ENCODE measurements around the gene DLG2.
A peak's percentile ranks its signal among the peaks of the same experiment; 100 is the strongest.

DNA sequence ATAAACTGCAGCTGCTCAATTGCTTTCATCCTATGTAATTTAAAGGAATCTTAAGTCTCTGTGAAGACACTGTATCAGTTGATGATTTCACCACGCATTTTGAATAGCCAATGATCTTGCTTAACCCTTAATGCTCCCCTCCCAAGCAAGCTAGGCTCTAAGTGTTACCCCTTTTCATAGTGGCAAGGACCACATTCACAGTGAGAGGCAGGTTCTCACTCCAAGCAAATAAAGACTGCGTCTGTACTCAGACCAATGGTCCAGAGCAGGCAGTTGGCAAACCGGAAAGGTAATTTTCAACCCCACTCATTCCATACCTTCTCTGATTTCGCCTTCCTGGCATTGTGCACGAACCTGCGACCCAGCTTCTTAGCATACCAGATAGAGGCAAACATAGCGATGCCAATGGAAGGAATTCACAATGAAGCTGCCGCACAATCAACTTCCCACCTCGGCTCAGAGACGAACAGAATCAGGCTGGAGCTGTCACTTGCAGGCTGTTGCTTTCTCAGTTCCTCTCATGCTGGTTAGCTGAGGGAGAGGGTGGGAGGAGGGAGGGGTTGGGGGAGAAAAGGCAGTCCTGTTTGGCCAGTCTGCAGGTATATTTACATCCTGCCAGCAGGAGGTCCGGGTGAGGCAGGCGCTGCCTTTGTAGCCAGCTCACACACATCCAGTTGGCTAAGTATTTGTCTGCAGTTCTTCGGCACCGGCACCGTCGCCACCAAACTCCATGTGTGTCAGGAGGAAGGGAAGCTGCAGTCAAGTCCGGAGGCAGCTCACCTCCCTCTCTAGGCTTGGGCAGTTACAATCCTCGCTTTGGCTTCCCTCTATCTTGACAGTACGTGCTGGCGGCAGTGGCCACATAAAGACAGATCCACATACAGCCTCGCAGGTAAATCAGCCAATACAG is 1189.8 kb downstream of the DLG2 start:
- TF ChIP-seq KDM1A (IDR thresholded peaks at IDR 0.05; ENCODE audit: borderline replicate concordance, low read length) (no peak), JUND (IDR thresholded peaks at IDR 0.05; ENCODE audit: low read length) (no peak), E2F6 (IDR thresholded peaks at IDR 0.05) (0 out of 2 replicates have a peak, but pooled peaks have one; percentile 21), EZH2 (IDR thresholded peaks at IDR 0.05; ENCODE audit: low read depth, low read length, severe bottlenecking) (no peak), POLR2A (IDR thresholded peaks at IDR 0.05; ENCODE audit: control extremely low read depth in 1 of 2, low read depth in 2 of 2, low read length in 2 of 2) (0 out of 3 replicates have a peak, but pooled peaks of 1 of the 2 experiments have one; percentile 38), SP1 (IDR thresholded peaks at IDR 0.05; ENCODE audit: low read depth, low read length) (peak; percentile 59; the same call in 1 of the 2 replicates), CEBPB (IDR thresholded peaks at IDR 0.05; ENCODE audit: low read depth, low read length) (no peak), ZNF274 (IDR thresholded peaks at IDR 0.05; ENCODE audit: borderline replicate concordance, extremely low read depth, low read length) (no peak), MAX (IDR thresholded peaks at IDR 0.05) (peak; percentile 65), EP300 (IDR thresholded peaks at IDR 0.05; ENCODE audit: borderline replicate concordance in 1 of 2, low read depth in 2 of 2, low read length in 2 of 2) (0 out of 3 replicates have a peak, but pooled peaks of 1 of the 2 experiments have one; percentile 30), ASH2L (IDR thresholded peaks at IDR 0.05; ENCODE audit: low read length) (peak; percentile 86), YY1 (IDR thresholded peaks at IDR 0.05; ENCODE audit: low read depth, low read length) (0 out of 2 replicates have a peak, but pooled peaks have one; percentile 28), CBX8 (IDR thresholded peaks at IDR 0.05; ENCODE audit: borderline replicate concordance, low read depth, low read length) (no peak)
- TF ChIP-seq, protein P1, sequence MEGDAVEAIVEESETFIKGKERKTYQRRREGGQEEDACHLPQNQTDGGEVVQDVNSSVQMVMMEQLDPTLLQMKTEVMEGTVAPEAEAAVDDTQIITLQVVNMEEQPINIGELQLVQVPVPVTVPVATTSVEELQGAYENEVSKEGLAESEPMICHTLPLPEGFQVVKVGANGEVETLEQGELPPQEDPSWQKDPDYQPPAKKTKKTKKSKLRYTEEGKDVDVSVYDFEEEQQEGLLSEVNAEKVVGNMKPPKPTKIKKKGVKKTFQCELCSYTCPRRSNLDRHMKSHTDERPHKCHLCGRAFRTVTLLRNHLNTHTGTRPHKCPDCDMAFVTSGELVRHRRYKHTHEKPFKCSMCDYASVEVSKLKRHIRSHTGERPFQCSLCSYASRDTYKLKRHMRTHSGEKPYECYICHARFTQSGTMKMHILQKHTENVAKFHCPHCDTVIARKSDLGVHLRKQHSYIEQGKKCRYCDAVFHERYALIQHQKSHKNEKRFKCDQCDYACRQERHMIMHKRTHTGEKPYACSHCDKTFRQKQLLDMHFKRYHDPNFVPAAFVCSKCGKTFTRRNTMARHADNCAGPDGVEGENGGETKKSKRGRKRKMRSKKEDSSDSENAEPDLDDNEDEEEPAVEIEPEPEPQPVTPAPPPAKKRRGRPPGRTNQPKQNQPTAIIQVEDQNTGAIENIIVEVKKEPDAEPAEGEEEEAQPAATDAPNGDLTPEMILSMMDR (IDR thresholded peaks at IDR 0.05; ENCODE audit: control extremely low read depth in 1 of 3, insufficient read depth in 1 of 3, low read depth in 1 of 3, low read length in 3 of 3) = no peak
